Astrocyte (in vitro differentiated cells and primary cell): ENCODE results near the gene CCDC57.

ENCODE experiments used
- EZH2 ChIP-seq: IDR thresholded peaks from 2 replicates; pipeline ENCODE4 v1.6.1; 2012; ENCODE audit warnings: mild to moderate bottlenecking, low read length, inconsistent platforms; ENCODE audit not compliant: insufficient read depth
- TF ChIP-seq, protein P1 (sequence below): IDR thresholded peaks from 2 replicates; pipeline ENCODE4 v1.5.1; 2011; ENCODE audit warnings: low read depth, mild to moderate bottlenecking, inconsistent platforms, low read length, moderate library complexity; ENCODE audit not compliant: insufficient read depth

DNA sequence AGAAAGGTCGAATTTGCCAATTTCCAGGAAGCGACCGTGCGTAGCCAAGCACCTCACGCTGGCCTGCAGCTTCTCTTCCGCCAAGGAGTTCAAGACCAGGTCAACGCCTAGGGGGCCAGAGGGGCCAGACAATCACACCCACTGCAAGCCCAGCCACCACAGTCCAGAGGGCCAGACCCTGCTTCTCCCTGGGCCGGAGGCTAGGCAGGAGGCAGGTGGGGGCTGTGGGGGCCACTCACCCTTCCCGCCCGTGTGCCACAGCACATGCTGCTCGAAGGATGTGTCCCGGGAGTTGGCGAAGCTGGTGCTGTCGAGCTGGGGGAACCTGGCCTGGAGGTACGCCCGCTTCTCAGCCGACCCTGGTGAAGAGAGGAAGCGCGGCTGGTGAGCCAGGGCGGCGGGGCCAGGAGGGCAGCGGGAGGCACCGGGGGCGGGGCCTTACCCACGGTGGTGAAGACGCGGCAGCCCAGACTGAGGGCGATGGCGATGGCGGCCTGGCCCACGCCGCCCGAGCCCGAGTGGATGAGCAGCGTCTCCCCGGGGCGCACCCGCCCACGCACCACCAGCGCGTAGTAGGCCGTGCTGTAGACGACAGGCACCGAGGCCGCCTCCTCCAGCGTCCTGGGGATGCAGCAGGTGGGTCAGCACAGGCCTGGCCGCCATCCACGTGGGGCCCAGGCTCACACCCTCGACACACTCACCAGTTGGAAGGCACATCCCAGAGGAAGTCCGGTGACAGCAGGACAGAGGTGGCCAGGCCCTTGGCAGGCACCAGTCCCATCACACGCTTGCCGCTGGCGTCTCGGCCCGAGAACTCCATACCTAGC, 128.9 kb downstream of the CCDC57 start:
- TF ChIP-seq, protein P1, sequence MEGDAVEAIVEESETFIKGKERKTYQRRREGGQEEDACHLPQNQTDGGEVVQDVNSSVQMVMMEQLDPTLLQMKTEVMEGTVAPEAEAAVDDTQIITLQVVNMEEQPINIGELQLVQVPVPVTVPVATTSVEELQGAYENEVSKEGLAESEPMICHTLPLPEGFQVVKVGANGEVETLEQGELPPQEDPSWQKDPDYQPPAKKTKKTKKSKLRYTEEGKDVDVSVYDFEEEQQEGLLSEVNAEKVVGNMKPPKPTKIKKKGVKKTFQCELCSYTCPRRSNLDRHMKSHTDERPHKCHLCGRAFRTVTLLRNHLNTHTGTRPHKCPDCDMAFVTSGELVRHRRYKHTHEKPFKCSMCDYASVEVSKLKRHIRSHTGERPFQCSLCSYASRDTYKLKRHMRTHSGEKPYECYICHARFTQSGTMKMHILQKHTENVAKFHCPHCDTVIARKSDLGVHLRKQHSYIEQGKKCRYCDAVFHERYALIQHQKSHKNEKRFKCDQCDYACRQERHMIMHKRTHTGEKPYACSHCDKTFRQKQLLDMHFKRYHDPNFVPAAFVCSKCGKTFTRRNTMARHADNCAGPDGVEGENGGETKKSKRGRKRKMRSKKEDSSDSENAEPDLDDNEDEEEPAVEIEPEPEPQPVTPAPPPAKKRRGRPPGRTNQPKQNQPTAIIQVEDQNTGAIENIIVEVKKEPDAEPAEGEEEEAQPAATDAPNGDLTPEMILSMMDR: no peak
- TF ChIP-seq EZH2: no peak
